GM12891 (cell line): ENCODE data around the gene TARBP1.

Experiments used
- POLR2A ChIP-seq: IDR thresholded peaks from 2 replicates; pipeline ENCODE4 v1.6.1; 2011; ENCODE audit warnings: low read depth, low read length, control low read depth
- POLR2AphosphoS5 ChIP-seq: IDR thresholded peaks from 2 replicates; pipeline ENCODE4 v1.6.1; 2011; ENCODE audit warnings: low read depth, low read length, control low read depth

DNA sequence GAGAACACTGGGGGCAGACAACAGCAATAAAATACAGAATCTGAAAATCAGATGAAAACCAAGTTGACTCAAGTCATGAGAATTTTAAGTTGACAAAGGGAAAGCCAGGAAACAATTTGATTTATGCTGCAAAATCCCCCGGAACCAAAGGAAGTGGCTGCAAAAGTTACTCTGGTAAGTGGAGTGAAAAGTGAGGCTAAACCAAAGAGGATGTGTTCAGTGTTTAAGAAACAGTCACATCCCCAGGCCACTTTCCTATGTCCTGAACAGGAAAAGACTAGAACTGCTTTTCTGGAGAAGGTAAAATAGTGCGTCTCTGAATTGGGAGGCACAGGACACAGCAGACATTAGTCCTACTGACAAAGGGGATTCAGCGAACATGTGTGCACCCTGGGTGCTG is 5.9 kb downstream of the TARBP1 start:
- TF ChIP-seq POLR2A (no peak), POLR2AphosphoS5 (no peak)
